Right lobe of liver (tissue), 6 donors: ENCODE measurements around the gene PTPN12. TPM values are rescaled to one million over a fixed set of nuclear protein-coding genes. Genes with fewer than 3 reads are reported as not detected.
"Not testable (repeated sequence)": the region's sequence is repeated elsewhere in the genome, so short reads cannot be mapped to it uniquely, and the experiment has no call there.

ENCODE experiments used
- ATAC-seq, 4 donors: fragments of 200-7000 bp; cut with Tn5 transposase; one replicate each; pipeline ENCODE4 v1.9.1; 2020; ENCODE audit warnings: mild to moderate bottlenecking in 4 of 4, moderate library complexity in 4 of 4
- DNase-seq, 3 donors: peaks; one replicate each; pipeline ENCODE4 v3.0.0-alpha.2; 2020
- H3K27ac ChIP-seq, 3 donors: fragments of 200-600 bp; one replicate each; pipeline ENCODE4 v1.8.0; 2022
- H3K27me3 ChIP-seq, 2 donors: fragments of 200-600 bp; one replicate each; pipeline ENCODE4 v1.8.0; 2022
- H3K36me3 ChIP-seq, 4 donors: fragments of 200-600 bp; sonication (generic) in 1 of 4; one replicate each; pipeline versions ENCODE4 v1.5.1 to v1.8.0; 2017 to 2022; ENCODE audit warnings: control low read depth in 1 of 4
- H3K4me1 ChIP-seq, 4 donors: fragments of 200-600 bp; sonication (generic) in 1 of 4; one replicate each; pipeline versions ENCODE4 v1.5.1 to v1.8.0; 2017 to 2022; ENCODE audit warnings: control low read depth in 1 of 4
- H3K4me3 ChIP-seq, 3 donors: fragments of 200-600 bp; one replicate each; pipeline ENCODE4 v1.8.0; 2022
- H3K9me3 ChIP-seq, 4 donors: fragments of 200-600 bp; sonication (generic) in 1 of 4; one replicate each; pipeline versions ENCODE4 v1.5.1 to v1.8.0; 2017 to 2022; ENCODE audit warnings: control low read depth in 1 of 4
- CTCF ChIP-seq, 4 donors: fragments of 200-600 bp in 3 of 4; fragments of 450-650 bp in 1 of 4; IDR thresholded peaks; one replicate each; pipeline versions ENCODE4 v1.5.1 to v1.8.0; 2016 to 2022; ENCODE audit warnings: antibody characterized with exemption in 4 of 4, mild to moderate bottlenecking in 2 of 4
- POLR2A ChIP-seq: fragments of 450-650 bp; IDR thresholded peaks from one replicate; pipeline ENCODE4 v1.6.1; 2017; ENCODE audit warnings: antibody characterized with exemption, mild to moderate bottlenecking
- WGBS: methylation state at CpG from one replicate; pipeline ENCODE4 v1.1.6; 2018; ENCODE audit warnings: low coverage, low lambda C conversion rate; ENCODE audit not compliant: insufficient coverage; ENCODE audit errors: missing lambda C conversion rate; 5-methylcytosine and 5-hydroxymethylcytosine counted together
- intact Hi-C, 2 donors: fragments of 100-400 bp; cut with DNase I; formaldehyde crosslinking; loops; one replicate each; pipeline versions ENCODE4 v1.11.2 to v1.14.1; 2022
- total RNA-seq, 6 experiments: library from RNA; depleted of rRNA in 2 of 6; stranded (reverse); fragments of >200 nt in 2 of 6; fragmentation: NEBNext Ultra II Directional in 3 of 6; extraction: Animal tissue kit (Norgen Biotek cat#: 25700) in 3 of 6; gene quantifications; one replicate each; pipeline versions ENCODE4 v1.1.0 to v1.2.4, GENCODE V29; 2016 to 2023
- donor health status: DM: no; HTN: yes; CAD: no.
- donor health status: DM: no; HTN: no; CAD: no.
- donor health status: DM: no; HTN: no; CAD: no.
- donor health status: DM: no; HTN: yes; CAD: no.
- donor health status: DM: no; HTN: yes; CAD: no.

Gene PTPN12
- total RNA-seq, 6 experiments from 2014 or later: 14.8 to 44.0 (median 27.3) TPM

DNA sequence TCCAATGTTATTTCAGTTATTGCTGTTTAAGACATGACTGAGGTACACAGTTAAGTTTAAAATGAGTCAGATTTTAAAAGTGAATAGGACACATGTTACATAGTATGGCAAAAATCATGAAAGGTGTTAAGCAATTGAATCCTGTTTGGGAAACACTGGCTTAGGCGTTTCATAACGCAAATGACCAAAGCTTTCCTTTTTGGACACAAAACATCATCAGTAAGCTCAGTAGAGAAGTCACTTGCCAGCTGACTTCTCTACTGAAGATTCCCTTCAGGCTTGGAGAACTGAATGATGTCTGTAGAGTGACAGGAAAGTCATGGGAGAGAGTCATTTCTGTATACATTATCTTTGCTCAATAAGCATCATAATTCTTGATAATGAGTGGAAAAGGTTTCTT is 94.7 kb downstream of the PTPN12 start:
- ATAC-seq: no peak
- Histone ChIP-seq H3K27me3 (no peaks in the 10 kb centered on the region), H3K4me1 (no peaks in the 10 kb centered on the region), H3K27ac (no peak overlapping the region), H3K4me3 (no peak overlapping the region), H3K36me3 (peaks cover 0 to 16% (median 3%) of the 10 kb centered on the region in 4 donors), H3K9me3 (no peaks in the 10 kb centered on the region)
- WGBS: 51% methylated on average over 2 of the region's 2 CpGs
- intact Hi-C loops: no loop called here
- no peak for TF ChIP-seq POLR2A
- no peak for TF ChIP-seq CTCF (IDR thresholded peaks at IDR 0.05)
- no peak for DNase-seq

DNA sequence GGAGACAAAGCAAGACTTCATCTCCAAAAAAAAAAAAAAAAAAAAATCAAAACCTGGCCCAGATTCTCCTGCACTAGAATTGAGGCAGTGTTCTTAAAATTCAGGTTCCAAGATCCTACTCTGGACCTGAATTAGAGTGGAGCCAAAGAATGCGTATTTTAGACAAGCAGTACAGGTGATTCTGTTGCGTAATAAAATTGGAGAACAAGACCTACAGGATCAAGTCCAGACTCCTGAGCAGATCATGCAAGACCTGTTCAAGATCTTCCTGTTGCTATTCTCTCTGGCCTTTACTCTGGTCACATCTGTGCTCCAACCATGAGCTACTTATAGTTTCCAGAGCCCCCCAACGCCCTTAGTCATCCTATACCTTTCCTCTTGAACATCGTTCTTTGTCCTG is 107.7 kb downstream of the PTPN12 start:
- intact Hi-C loops: no loop called here
- no peaks in the 10 kb centered on the region for H3K9me3 ChIP-seq
- ATAC-seq: peak in 1 of 4 donors; percentile 9
- peaks cover 0 to 19% (median 3%) of the 10 kb centered on the region in 4 donors for H3K36me3 ChIP-seq
- no peaks in the 10 kb centered on the region for H3K4me1 ChIP-seq
- TF ChIP-seq POLR2A (no peak), CTCF (IDR thresholded peaks at IDR 0.05) (no peak)
- WGBS: 71% methylated on average over 3 of the region's 4 CpGs
- H3K27ac ChIP-seq: no peak overlapping the region
- no peak overlapping the region for H3K4me3 ChIP-seq
- H3K27me3 ChIP-seq: no peaks in the 10 kb centered on the region
- DNase-seq: no peak

DNA sequence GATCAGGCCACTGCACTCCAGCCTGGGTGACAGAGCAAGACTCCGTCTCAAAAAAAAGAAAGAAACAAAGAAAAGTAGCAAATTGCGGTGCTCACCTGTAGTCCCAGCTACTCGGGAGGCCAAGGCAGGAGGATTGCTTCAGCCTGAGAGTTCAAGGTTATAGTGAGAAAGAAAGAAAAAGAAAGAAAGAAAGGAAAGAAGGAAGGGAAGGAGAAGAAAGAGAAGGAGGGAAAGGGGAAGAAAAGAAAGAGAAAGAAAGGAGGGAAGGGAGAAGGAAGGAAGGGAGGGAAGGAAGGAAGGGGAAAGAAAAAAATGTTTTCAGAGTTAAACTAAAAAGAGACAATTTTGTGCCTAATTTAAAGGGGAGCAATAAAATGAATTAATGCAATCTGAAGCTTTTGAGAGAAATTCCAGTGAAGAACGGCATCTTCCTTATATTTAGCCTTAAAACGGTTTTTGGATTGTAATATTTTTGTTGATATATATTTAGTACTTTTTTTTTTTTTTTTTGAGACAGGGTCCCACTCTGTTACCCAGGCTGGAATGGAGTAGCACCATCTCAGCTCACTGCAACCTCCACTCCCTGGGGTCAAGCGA is 111.7 kb downstream of the PTPN12 start:
- H3K4me3 ChIP-seq: no peak overlapping the region
- H3K27me3 ChIP-seq: no peaks in the 10 kb centered on the region
- ATAC-seq: no peak
- DNase-seq: no peak
- WGBS: 94% methylated on average over 6 of the region's 6 CpGs
- intact Hi-C loops: no loop called here
- no peak for TF ChIP-seq POLR2A
- no peak overlapping the region for H3K27ac ChIP-seq
- no peaks in the 10 kb centered on the region for H3K9me3 ChIP-seq
- peaks cover 0 to 7% (median 0%) of the 10 kb centered on the region in 4 donors for H3K4me1 ChIP-seq
- H3K36me3 ChIP-seq: peaks cover 0 to 12% (median 0%) of the 10 kb centered on the region in 4 donors

- DNase-seq (no peak), ATAC-seq (no peak)
- Histone ChIP-seq H3K36me3 (peaks cover 0 to 3% (median 0%) of the 10 kb centered on the region in 4 donors), H3K9me3 (no peaks in the 10 kb centered on the region), H3K27ac (no peak overlapping the region), H3K27me3 (no peaks in the 10 kb centered on the region), H3K4me3 (no peak overlapping the region), H3K4me1 (peaks cover 0 to 8% (median 0%) of the 10 kb centered on the region in 4 donors)
- TF ChIP-seq POLR2A (no peak), CTCF (IDR thresholded peaks at IDR 0.05) (no peak)
- WGBS: 58% methylated on average over 4 of the region's 4 CpGs
- intact Hi-C loops: loop anchor here in 1 of 2 donors (10.0 kb wide), 1 partner anchor 105 kb away; no protein-coding TSS in a partner anchor
Observed at GRCh38 chr7:77649716-77650349, 112.7 kb downstream of the PTPN12 start.

- no peak overlapping the region for H3K4me3 ChIP-seq
- H3K4me1 ChIP-seq: peaks cover 0 to 8% (median 0%) of the 10 kb centered on the region in 4 donors
- H3K9me3 ChIP-seq: no peaks in the 10 kb centered on the region
- H3K36me3 ChIP-seq: peaks cover 0 to 2% (median 0%) of the 10 kb centered on the region in 4 donors
- DNase-seq (no peak), ATAC-seq (peak; percentile 56 to 68 (median 60))
- intact Hi-C loops: loop anchor here in 1 of 2 donors (10.0 kb wide), 1 partner anchor 103 kb away; no protein-coding TSS in a partner anchor
- WGBS: 17% methylated on average over 3 of the region's 3 CpGs
- H3K27ac ChIP-seq: no peak overlapping the region
- no peak for TF ChIP-seq POLR2A
- peak; percentile 66 to 77 (median 72) for TF ChIP-seq CTCF (IDR thresholded peaks at IDR 0.05)
- H3K27me3 ChIP-seq: no peaks in the 10 kb centered on the region
Observed at GRCh38 chr7:77651575-77652162, 114.6 kb downstream of the PTPN12 start.

GRCh38 chr7:77652826-77653225 is 115.7 kb downstream of the PTPN12 start:
- not testable (repeated sequence) for H3K27me3 ChIP-seq, DNase-seq, H3K9me3 ChIP-seq, H3K4me3 ChIP-seq, H3K36me3 ChIP-seq, ATAC-seq, H3K27ac ChIP-seq, H3K4me1 ChIP-seq
- intact Hi-C loops: loop anchor here in 1 of 2 donors (10.0 kb wide), 1 partner anchor 102 kb away; no protein-coding TSS in a partner anchor
- 87% methylated on average over 3 of the region's 12 CpGs for WGBS
